AG09319 (cell line): ENCODE results near the gene PPM1J.

Experiments used
- DNase-seq: peaks from one replicate; pipeline ENCODE4 v3.0.0-alpha.2; 2010; ENCODE audit warnings: low read depth; ENCODE audit errors: extremely low read depth
- TF ChIP-seq, protein P1 (sequence below): IDR thresholded peaks from 2 replicates; pipeline ENCODE4 v1.5.1; 2011; ENCODE audit warnings: low read depth, mild to moderate bottlenecking, inconsistent platforms, low read length, moderate library complexity

The PPM1J gene

DNA sequence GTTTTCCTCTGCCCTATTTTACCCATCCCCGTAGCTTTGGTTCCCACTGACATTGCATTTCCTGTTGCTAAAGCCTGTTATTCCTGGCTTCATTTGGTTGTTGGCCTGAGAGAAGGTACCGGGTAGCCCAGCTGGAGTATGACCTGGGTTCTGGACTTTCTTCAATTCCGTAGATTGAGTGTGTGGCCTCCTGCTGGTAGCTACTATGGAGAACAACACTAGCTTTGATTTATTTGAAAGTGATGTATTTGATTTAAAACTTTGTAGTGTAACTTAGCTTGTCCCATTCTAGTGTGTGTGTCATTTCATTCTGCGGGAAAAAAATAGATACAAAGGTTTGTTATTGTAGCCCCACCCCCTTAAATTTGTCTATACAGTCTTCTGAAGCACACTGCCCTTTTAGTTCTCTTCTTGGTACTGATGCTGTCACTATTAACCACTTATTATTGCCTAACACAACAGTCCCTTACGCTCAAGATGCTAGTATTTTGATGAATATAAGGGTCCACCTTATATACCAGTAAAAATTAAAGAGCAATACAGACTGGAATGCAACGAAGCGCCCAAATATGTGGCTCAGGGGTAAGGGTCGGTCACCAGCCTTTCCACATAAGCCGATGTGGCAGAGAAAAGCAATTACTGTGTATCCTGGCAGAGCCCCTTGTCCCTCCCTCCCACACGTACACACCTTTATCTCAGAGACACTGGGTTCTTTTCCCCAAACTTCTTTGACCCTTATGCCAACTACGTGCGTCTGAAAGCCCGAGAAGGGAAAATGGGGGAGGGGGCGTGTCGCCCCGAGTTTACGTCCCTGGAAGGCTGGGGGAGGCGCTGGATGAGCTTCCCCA is 41.3 kb downstream of the PPM1J start:
- DNase-seq: peak; percentile 44
- TF ChIP-seq, protein P1, sequence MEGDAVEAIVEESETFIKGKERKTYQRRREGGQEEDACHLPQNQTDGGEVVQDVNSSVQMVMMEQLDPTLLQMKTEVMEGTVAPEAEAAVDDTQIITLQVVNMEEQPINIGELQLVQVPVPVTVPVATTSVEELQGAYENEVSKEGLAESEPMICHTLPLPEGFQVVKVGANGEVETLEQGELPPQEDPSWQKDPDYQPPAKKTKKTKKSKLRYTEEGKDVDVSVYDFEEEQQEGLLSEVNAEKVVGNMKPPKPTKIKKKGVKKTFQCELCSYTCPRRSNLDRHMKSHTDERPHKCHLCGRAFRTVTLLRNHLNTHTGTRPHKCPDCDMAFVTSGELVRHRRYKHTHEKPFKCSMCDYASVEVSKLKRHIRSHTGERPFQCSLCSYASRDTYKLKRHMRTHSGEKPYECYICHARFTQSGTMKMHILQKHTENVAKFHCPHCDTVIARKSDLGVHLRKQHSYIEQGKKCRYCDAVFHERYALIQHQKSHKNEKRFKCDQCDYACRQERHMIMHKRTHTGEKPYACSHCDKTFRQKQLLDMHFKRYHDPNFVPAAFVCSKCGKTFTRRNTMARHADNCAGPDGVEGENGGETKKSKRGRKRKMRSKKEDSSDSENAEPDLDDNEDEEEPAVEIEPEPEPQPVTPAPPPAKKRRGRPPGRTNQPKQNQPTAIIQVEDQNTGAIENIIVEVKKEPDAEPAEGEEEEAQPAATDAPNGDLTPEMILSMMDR: peak; percentile 61

DNA sequence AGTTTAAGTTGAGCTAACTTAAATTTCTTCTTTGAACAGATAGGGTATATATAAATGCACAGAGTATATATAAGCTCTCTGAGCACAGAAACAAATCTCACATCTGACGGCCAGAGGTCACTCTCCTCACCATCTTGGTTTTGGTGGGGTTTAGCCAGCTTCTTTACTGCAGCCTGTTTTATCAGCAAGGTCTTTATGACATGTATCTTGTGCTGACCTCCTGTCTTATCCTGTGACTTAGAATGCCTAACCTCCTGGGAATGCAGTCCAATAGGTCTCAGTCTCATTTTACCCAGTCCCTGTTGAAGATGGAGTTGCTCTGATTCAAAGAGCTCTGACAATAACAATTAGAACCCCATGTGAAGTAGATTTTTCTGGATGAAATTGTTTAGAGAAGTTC is 42.3 kb downstream of the PPM1J start:
- TF ChIP-seq, protein P1: no peak
- no peak for DNase-seq

DNA sequence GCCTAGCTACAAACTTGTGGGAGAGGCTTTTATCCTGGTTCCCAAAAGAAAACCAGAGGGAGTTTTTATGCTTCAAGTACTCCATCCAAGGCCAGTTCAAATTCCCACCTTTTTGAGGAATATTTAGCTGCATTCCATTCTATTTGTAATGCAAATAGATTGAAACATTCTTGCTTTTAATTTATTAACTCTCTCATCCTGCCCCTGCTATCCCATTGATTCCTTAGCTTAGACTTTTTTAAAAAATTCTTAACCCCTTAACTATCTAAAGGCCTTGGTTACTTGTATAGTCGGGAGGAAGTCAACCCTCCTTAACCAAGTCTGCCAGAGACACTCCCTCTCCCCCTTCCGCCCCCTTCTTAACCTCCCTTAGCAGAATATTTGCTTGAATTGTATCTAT is 43.1 kb downstream of the PPM1J start:
- TF ChIP-seq, protein P1: no peak
- no peak for DNase-seq

- TF ChIP-seq, protein P1: no peak
- DNase-seq: no peak
Observed at GRCh38 chr1:112666946-112667345, 48.2 kb downstream of the PPM1J start.

GRCh38 chr1:112665857-112666256 is 49.3 kb downstream of the PPM1J start:
- DNase-seq: no peak
- TF ChIP-seq, protein P1: no peak
